Measurements from ENCODE around the gene KCNG2.

KCNG2 gene

GRCh38 chr18:79898952-79899608 lies 101.3 kb downstream of the KCNG2 start (continued):
- no peak for TF ChIP-seq ZNF76 (tag by site-specific recombination; IDR thresholded peaks at IDR 0.05; ENCODE audit: borderline replicate concordance, low read depth)
- no peak for TF ChIP-seq ZNF830 (tag by site-specific recombination; IDR thresholded peaks at IDR 0.05; ENCODE audit: low read depth)
- no peak for TF ChIP-seq ZNF112 (tag by site-specific recombination; IDR thresholded peaks at IDR 0.05)
- TF ChIP-seq ZNF398 (tag by site-specific recombination; IDR thresholded peaks at IDR 0.05): no peak
- TF ChIP-seq KLF7 (tag by site-specific recombination; IDR thresholded peaks at IDR 0.05; ENCODE audit: borderline replicate concordance): no peak
- TF ChIP-seq RBAK (tag by site-specific recombination; IDR thresholded peaks at IDR 0.05): no peak

GRCh38 chr18:79899609-79900445 lies 102.1 kb downstream of the KCNG2 start:
- POLR2A ChIA-PET: no interaction called here
- H3K4me3 ChIP-seq (ENCODE audit: low read depth, low read length): no peak overlapping the region
- TF ChIP-seq PRDM4 (tag by site-specific recombination; IDR thresholded peaks at IDR 0.05) (no peak), ZNF10 (tag by site-specific recombination; IDR thresholded peaks at IDR 0.05) (no peak), ZNF266 (tag by site-specific recombination; IDR thresholded peaks at IDR 0.05; ENCODE audit: low read depth) (no peak), ZNF549 (tag by site-specific recombination; IDR thresholded peaks at IDR 0.05) (no peak), ZBTB11 (tag by site-specific recombination; conservative IDR thresholded peaks at IDR 0.05; ENCODE audit: low read depth) (no peak), ZNF645 (tag by site-specific recombination; IDR thresholded peaks at IDR 0.05) (no peak), CTCF (tag by site-specific recombination; IDR thresholded peaks at IDR 0.05) (no peak), ZNF221 (tag by site-specific recombination; IDR thresholded peaks at IDR 0.05; ENCODE audit: borderline replicate concordance) (no peak), GLI4 (tag by site-specific recombination; IDR thresholded peaks at IDR 0.05) (no peak), ZNF48 (tag by site-specific recombination; IDR thresholded peaks at IDR 0.05) (no peak), KLF17 (tag by site-specific recombination; IDR thresholded peaks at IDR 0.05) (no peak), ZNF785 (tag by site-specific recombination; IDR thresholded peaks at IDR 0.05) (no peak), ZBTB17 (tag by site-specific recombination; IDR thresholded peaks at IDR 0.05) (no peak), ZNF707 (tag by site-specific recombination; IDR thresholded peaks at IDR 0.05) (no peak), ZSCAN5A (tag by site-specific recombination; IDR thresholded peaks at IDR 0.05) (no peak)

More at GRCh38 chr18:79899609-79900445, 102.1 kb downstream of the KCNG2 start:
- CTCF ChIA-PET: no interaction called here
- H3K36me3 ChIP-seq (ENCODE audit: control insufficient read depth in 2 of 2, insufficient read depth in 1 of 2, low read length in 2 of 2): peaks cover 0 to 7% of the 10 kb centered on the region in 2 experiments; a peak in 1 of 3 replicates
- no peak overlapping the region for H3K27ac ChIP-seq (ENCODE audit: extremely low read depth, low read depth, low read length)
- no peaks in the 10 kb centered on the region for H3K4me1 ChIP-seq (ENCODE audit: control insufficient read depth, insufficient read depth, low read length)
- peaks cover 6% of the 10 kb centered on the region; the same call in 1 of the 2 replicates for H3K9me3 ChIP-seq (ENCODE audit: control insufficient read depth, insufficient read depth, low read depth, low read length)
